Measurements from ENCODE around the gene CLN3. TPM values are rescaled to one million over a fixed set of nuclear protein-coding genes. Genes with fewer than 3 reads are reported as not detected.

CLN3 gene
- total RNA-seq, 1 donor: 19.0 TPM

- H3K4me3 ChIP-seq (ENCODE audit: low read depth, low read length): no peak overlapping the region
- no peak for DNase-seq (ENCODE audit: low read depth)
- no peak for TF ChIP-seq CTCF (IDR thresholded peaks at IDR 0.05; ENCODE audit: insufficient read depth, low read depth, low read length)
Measured at GRCh38 chr16:28513484-28514181, 21.8 kb upstream of the CLN3 start.

GRCh38 chr16:28511801-28512789 is 20.2 kb upstream of the CLN3 start:
- H3K4me3 ChIP-seq (ENCODE audit: low read depth, low read length): no peak overlapping the region
- no peak for DNase-seq (ENCODE audit: low read depth)
- TF ChIP-seq CTCF (IDR thresholded peaks at IDR 0.05; ENCODE audit: insufficient read depth, low read depth, low read length): no peak

GRCh38 chr16:28511031-28511430 is 19.2 kb upstream of the CLN3 start:
- no peak for TF ChIP-seq CTCF (IDR thresholded peaks at IDR 0.05; ENCODE audit: insufficient read depth, low read depth, low read length)

GRCh38 chr16:28505489-28506137 is 13.7 kb upstream of the CLN3 start:
- no peak for TF ChIP-seq CTCF (IDR thresholded peaks at IDR 0.05; ENCODE audit: insufficient read depth, low read depth, low read length)
- no peak overlapping the region for H3K4me3 ChIP-seq (ENCODE audit: low read depth, low read length)
- DNase-seq (ENCODE audit: low read depth): no peak

More at GRCh38 chr16:28511031-28511430, 19.2 kb upstream of the CLN3 start:
- DNase-seq (ENCODE audit: low read depth): no peak
- no peak overlapping the region for H3K4me3 ChIP-seq (ENCODE audit: low read depth, low read length)

- DNase-seq (ENCODE audit: low read depth): no peak
- H3K4me3 ChIP-seq (ENCODE audit: low read depth, low read length): no peak overlapping the region
- TF ChIP-seq CTCF (IDR thresholded peaks at IDR 0.05; ENCODE audit: insufficient read depth, low read depth, low read length): no peak
Measured at GRCh38 chr16:28504707-28505404, 13.0 kb upstream of the CLN3 start.
